Heart left ventricle (tissue), 16 donors: ENCODE results near the gene SIDT2. TPM values are rescaled to one million over a fixed set of nuclear protein-coding genes. Genes with fewer than 3 reads are reported as not detected.

Experiments
- ATAC-seq, 4 donors: fragments of 200-7000 bp; cut with Tn5 transposase; one replicate each; pipeline ENCODE4 v1.9.1; 2020 to 2022; ENCODE audit warnings: moderate library complexity in 4 of 4, mild to moderate bottlenecking in 3 of 4, moderate number of reproducible peaks in 1 of 4
- DNase-seq, 5 donors: peaks; one replicate each; pipeline ENCODE4 v3.0.0-alpha.2; 2020
- H3K27ac ChIP-seq, 12 donors: fragments of 200-600 bp; sonication (generic) in 4 of 12; one replicate each; pipeline versions ENCODE4 v1.5.0 to v1.8.0; 2016 to 2022; ENCODE audit warnings: mild to moderate bottlenecking in 2 of 12
- H3K27me3 ChIP-seq, 9 donors: fragments of 200-600 bp; sonication (generic) in 2 of 9; one replicate each; pipeline versions ENCODE4 v1.5.1 to v1.8.0; 2016 to 2022; ENCODE audit warnings: mild to moderate bottlenecking in 3 of 9
- H3K36me3 ChIP-seq, 9 donors: fragments of 200-600 bp; sonication (generic) in 2 of 9; one replicate each; pipeline versions ENCODE4 v1.5.0 to v1.8.0; 2018 to 2022; ENCODE audit warnings: mild to moderate bottlenecking in 2 of 9
- H3K4me1 ChIP-seq, 12 donors: fragments of 200-600 bp; sonication (generic) in 4 of 12; one replicate each; pipeline versions ENCODE4 v1.5.0 to v1.8.0; 2016 to 2022; ENCODE audit warnings: mild to moderate bottlenecking in 3 of 12
- H3K4me3 ChIP-seq, 12 donors: fragments of 200-600 bp; sonication (generic) in 4 of 12; one replicate each; pipeline versions ENCODE4 v1.5.0 to v1.8.0; 2017 to 2022; ENCODE audit warnings: mild to moderate bottlenecking in 9 of 12, moderate library complexity in 4 of 12
- H3K9me3 ChIP-seq, 12 donors: fragments of 200-600 bp; sonication (generic) in 4 of 12; one replicate each; pipeline versions ENCODE4 v1.5.0 to v1.8.0; 2016 to 2022; ENCODE audit warnings: mild to moderate bottlenecking in 1 of 12
- POLR2A ChIP-seq, 2 donors: fragments of 450-650 bp; IDR thresholded peaks; one replicate each; pipeline ENCODE4 v1.6.1; 2017; ENCODE audit warnings: antibody characterized with exemption in 2 of 2, mild to moderate bottlenecking in 2 of 2, moderate library complexity in 2 of 2
- WGBS, 4 donors: extraction: QIAGEN DNeasy Blood & Tissue Kit in 2 of 4; methylation state at CpG; one replicate each; pipeline versions ENCODE4 v1.1.5 to v1.1.7; 2013 to 2018; 5-methylcytosine and 5-hydroxymethylcytosine counted together
- intact Hi-C, 10 donors: fragments of 100-400 bp; cut with DNase I; formaldehyde crosslinking; loops; one replicate each; pipeline versions ENCODE4 v1.11.1 to v1.14.2; 2022
- polyA plus RNA-seq, 2 donors: library from polyadenylated mRNA; stranded (reverse); fragments of 200-250 nt; gene quantifications; one replicate each; pipeline ENCODE4 v1.2.3, GENCODE V29; 2013
- total RNA-seq, 9 donors: library from RNA; depleted of rRNA in 2 of 9; stranded (reverse); fragments of >200 nt in 2 of 9; fragmentation: NEBNext Ultra II Directional in 3 of 9; extraction: Animal tissue kit (Norgen Biotek cat#: 25700) in 3 of 9; gene quantifications; one replicate each; pipeline versions ENCODE4 v1.1.0 to v1.2.4, GENCODE V29; 2016 to 2023
- TF ChIP-seq, protein P1 (sequence below), 12 donors: fragments of 200-600 bp; sonication (generic) in 4 of 12; IDR thresholded peaks; one replicate each; pipeline versions ENCODE4 v1.5.0 to v1.8.0; 2018 to 2022; ENCODE audit warnings: antibody characterized with exemption in 12 of 12, mild to moderate bottlenecking in 5 of 12
- donor health status: ischemic (EF 13 %, LVEDD 7.1; RV severe dilation, severe dysfunction).
- donor health status: healthy with polysubstance abuse.
- donor health status: DM: no; HTN: yes; CAD: no.
- donor health status: DM: no; HTN: no; CAD: no.
- donor health status: ischemic (EF 25% LVEDD 6.9; RV normal size, moderate dysfunction).
- donor health status: ischemic (EF 25% LVEDD 5.7; RV mildly dilated, moderate dysfunction).
- donor health status: healthy.
- donor health status: DM: yes; HTN: yes; CAD: no.
- donor health status: ischemic (EF 35%, LVEDD 5.7; RV mildly dilated, moderate dysfunction).
- donor health status: nonischemic (EF 11% LVEDD 7.7; RV severe dilation, severe dysfunction).
- donor health status: DM: yes; HTN: yes; CAD: no.
- donor health status: PGD.
- donor health status: ischemic (EF 29% LVEDD 5.4; RV normal size, mild dysfunction).
- donor health status: nonischemic (EF 23%, LVEDD 6.1; RV moderate dilation, normal function).

The SIDT2 gene
- total and polyA plus RNA-seq, 11 donors: 13.9 to 45.5 (median 19.3) TPM

GRCh38 chr11:117193130-117194020 lies 14.8 kb downstream of the SIDT2 start:
- no peak for ATAC-seq
- intact Hi-C loops: no loop called here
- Histone ChIP-seq H3K27ac (no peak overlapping the region), H3K27me3 (no peaks in the 10 kb centered on the region), H3K4me1 (peaks cover 0 to 20% (median 5%) of the 10 kb centered on the region in 12 donors), H3K4me3 (no peak overlapping the region), H3K36me3 (peaks cover 0 to 87% (median 74%) of the 10 kb centered on the region in 9 donors), H3K9me3 (no peaks in the 10 kb centered on the region)
- 95 to 97% (median 96%) methylated on average over 14 to 15 of the region's 15 CpGs for WGBS, 4 donors
- TF ChIP-seq, protein P1, sequence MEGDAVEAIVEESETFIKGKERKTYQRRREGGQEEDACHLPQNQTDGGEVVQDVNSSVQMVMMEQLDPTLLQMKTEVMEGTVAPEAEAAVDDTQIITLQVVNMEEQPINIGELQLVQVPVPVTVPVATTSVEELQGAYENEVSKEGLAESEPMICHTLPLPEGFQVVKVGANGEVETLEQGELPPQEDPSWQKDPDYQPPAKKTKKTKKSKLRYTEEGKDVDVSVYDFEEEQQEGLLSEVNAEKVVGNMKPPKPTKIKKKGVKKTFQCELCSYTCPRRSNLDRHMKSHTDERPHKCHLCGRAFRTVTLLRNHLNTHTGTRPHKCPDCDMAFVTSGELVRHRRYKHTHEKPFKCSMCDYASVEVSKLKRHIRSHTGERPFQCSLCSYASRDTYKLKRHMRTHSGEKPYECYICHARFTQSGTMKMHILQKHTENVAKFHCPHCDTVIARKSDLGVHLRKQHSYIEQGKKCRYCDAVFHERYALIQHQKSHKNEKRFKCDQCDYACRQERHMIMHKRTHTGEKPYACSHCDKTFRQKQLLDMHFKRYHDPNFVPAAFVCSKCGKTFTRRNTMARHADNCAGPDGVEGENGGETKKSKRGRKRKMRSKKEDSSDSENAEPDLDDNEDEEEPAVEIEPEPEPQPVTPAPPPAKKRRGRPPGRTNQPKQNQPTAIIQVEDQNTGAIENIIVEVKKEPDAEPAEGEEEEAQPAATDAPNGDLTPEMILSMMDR (IDR thresholded peaks at IDR 0.05): no peak
- no peak for TF ChIP-seq POLR2A (IDR thresholded peaks at IDR 0.05)
- DNase-seq: peak in 1 of 5 donors; percentile 16

DNA sequence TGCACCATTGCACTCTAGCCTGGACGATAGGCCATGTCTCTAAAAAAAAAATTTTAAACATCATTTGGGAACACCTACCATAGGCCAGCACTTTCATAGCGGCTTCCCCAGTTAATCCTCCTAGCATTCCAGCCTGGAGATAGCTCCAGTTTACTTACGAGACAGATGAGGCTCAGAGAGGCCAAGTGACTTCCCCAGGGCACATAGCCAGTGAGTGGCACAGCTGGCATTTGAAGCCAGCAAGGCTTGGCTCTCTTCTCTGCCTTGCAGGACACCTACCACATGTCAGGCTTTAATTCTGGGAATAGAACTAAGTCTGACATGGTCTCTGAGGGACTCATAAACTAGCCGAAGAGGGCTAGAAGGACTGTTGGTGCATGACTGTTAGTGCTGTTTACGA lies 15.7 kb downstream of the SIDT2 start:
- DNase-seq (peak in 1 of 5 donors; percentile 5), ATAC-seq (no peak)
- intact Hi-C loops: no loop called here
- H3K36me3 ChIP-seq: peaks cover 0 to 78% (median 65%) of the 10 kb centered on the region in 9 donors
- WGBS, 4 donors: 77 to 88% (median 84%) methylated on average over 5 of the region's 5 CpGs
- H3K27ac ChIP-seq: no peak overlapping the region
- H3K27me3 ChIP-seq: no peaks in the 10 kb centered on the region
- no peak overlapping the region for H3K4me3 ChIP-seq
- peaks cover 0 to 20% (median 13%) of the 10 kb centered on the region in 12 donors for H3K4me1 ChIP-seq
- no peaks in the 10 kb centered on the region for H3K9me3 ChIP-seq
- TF ChIP-seq, protein P1 (IDR thresholded peaks at IDR 0.05): no peak
- no peak for TF ChIP-seq POLR2A (IDR thresholded peaks at IDR 0.05)

DNA sequence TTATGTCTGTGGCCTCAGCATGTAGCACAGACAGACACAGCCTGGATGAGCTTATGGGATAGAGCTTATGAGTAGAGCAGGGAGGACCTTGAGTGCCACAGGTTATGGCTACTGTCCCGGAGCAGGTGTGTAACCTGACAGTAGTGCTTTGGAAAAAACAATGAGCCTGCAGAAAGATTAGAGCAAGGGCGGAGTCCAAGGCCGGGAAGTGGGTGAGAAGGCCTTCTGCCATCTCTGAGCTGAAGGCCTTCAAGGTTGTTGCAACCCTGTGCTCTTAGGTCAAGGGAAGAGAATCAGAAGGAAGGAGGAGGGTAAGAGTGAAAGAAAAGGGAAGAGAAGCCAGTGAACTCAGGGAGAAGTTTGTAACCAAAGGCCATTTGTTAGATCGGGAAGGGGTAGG lies 16.7 kb downstream of the SIDT2 start:
- 92 to 95% (median 94%) methylated on average over 4 of the region's 4 CpGs for WGBS, 4 donors
- DNase-seq (peak in 1 of 5 donors; percentile 16), ATAC-seq (no peak)
- Histone ChIP-seq H3K36me3 (peaks cover 0 to 69% (median 56%) of the 10 kb centered on the region in 9 donors), H3K27ac (no peak overlapping the region), H3K4me1 (peaks cover 0 to 24% (median 15%) of the 10 kb centered on the region in 12 donors), H3K9me3 (no peaks in the 10 kb centered on the region), H3K4me3 (no peak overlapping the region), H3K27me3 (no peaks in the 10 kb centered on the region)
- intact Hi-C loops: no loop called here
- TF ChIP-seq, protein P1 (IDR thresholded peaks at IDR 0.05): no peak
- no peak for TF ChIP-seq POLR2A (IDR thresholded peaks at IDR 0.05)

DNA sequence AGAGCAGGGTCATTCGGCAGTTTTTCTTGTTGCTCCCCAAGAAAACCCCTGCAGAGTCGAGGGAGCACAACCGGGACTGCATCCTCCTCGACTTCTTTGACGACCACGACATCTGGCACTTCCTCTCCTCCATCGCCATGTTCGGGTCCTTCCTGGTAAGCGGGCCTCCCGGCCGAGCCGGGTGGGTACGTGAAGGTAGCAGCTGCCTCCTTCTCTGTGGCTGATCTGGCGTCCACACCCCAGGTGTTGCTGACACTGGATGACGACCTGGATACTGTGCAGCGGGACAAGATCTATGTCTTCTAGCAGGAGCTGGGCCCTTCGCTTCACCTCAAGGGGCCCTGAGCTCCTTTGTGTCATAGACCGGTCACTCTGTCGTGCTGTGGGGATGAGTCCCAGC lies 17.2 kb downstream of the SIDT2 start:
- peaks cover 0 to 64% (median 51%) of the 10 kb centered on the region in 9 donors for H3K36me3 ChIP-seq

More for the DNA sequence above, 17.2 kb downstream of the SIDT2 start:
- intact Hi-C loops: no loop called here
- no peak overlapping the region for H3K4me3 ChIP-seq
- no peak overlapping the region for H3K27ac ChIP-seq
- H3K4me1 ChIP-seq: peaks cover 0 to 24% (median 17%) of the 10 kb centered on the region in 12 donors
- peak in 1 of 5 donors; percentile 25 for DNase-seq
- TF ChIP-seq, protein P1 (IDR thresholded peaks at IDR 0.05): no peak
- WGBS, 4 donors: 90 to 92% (median 92%) methylated on average over 16 to 19 of the region's 19 CpGs
- ATAC-seq: no peak
- no peaks in the 10 kb centered on the region for H3K27me3 ChIP-seq
- no peaks in the 10 kb centered on the region for H3K9me3 ChIP-seq
